NT2/D1 (cell line): ENCODE data around the gene KERA.

Source experiments
- SUZ12 ChIP-seq: IDR thresholded peaks from 2 replicates; pipeline ENCODE4 v1.6.1; 2011; ENCODE audit not compliant: insufficient read length, insufficient read depth; ENCODE audit errors: extremely low read depth
- YY1 ChIP-seq: IDR thresholded peaks from 2 replicates; pipeline ENCODE4 v1.6.1; 2011; ENCODE audit not compliant: insufficient read length, insufficient read depth
- ZNF274 ChIP-seq: IDR thresholded peaks from 2 replicates; pipeline ENCODE4 v1.6.1; 2011; ENCODE audit warnings: mild to moderate bottlenecking, low read depth, low read length

DNA sequence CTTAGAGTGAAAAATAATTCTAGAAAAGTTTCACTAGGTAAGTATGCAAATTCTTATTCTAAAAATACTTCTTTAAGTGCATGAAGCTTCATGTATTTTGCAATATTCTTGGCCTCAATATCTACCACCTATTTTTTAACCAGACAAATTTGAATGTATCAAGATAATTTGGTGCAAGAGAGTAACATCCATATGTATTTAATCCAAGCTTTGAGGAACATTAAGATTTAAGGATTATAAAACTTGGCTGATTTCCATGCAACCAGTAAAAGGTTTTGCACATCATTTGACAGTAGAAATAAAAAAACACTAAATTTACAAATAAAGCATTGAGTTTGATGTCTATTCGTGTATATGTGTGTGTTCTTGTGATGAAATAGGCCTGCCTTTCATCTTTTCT lies 45.8 kb upstream of the KERA start:
- TF ChIP-seq YY1 (no peak), ZNF274 (no peak), SUZ12 (no peak)
